ENCODE results near the gene CGB2. TPM values are rescaled to one million over a fixed set of nuclear protein-coding genes. Genes with fewer than 3 reads are reported as not detected.
"Not testable (repeated sequence)": the region's sequence is repeated elsewhere in the genome, so short reads cannot be mapped to it uniquely, and the experiment has no call there.

CGB2 gene
- total RNA-seq, result not detected
- polyA plus RNA-seq, result not detected

DNA sequence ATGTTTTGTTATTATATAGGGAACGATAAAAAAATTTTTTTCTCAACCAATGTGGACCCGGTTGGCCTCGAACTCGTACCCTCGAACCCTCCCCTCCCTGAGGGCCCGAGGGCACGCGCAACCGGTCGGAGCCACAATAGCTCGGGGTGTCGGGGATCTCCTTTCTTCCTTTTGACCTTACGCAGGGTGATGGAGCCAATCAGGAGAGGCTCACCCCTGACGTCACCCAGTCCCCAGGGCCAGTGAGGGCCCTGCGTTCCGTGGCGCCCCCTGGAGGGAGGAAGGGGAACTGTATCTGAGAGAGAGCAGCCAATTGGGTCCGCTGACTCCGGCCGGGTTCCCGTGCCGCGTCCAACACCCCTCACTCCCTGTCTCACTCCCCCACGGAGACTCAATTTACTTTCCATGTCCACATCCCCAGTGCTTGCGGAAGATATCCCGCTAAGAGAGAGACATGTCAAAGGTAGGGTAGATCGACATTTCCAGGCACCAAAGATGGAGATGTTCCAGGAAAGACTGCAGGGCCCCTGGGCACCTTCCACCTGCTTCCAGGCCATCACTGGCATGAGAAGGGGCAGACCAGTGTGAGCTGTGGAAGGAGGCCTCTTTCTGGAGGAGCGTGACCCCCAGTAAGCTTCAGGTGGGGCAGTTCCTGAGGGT is at the start of gene CGB2:
CGB2 (plus strand) TSS at position 249 of the 660 bp plus-strand sequence; CDS start at position 455, 206 bp downstream.
- WGBS, result 32% methylated on average over 28 of the region's 28 CpGs

DNA sequence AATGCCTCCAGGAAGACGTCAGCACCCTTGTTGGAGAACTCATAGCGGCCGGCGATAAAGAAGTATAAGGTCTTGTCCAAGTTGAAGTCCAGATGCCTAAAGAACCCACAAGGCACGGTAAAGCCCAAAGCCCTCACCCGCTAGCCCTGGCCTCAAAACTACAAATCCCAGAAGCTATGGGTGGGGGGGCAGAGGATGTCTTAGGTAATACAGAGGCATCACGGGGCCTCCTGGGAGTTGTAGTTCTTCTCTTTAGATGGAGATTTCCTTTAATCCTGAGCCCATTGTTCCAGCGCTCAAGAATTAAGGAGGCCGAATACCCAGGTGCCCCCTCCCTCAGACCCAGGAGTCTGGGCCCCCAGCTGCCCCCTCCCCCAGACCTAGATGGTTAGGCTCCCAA is 49.4 kb upstream of the CGB2 start:
- no peaks in the 10 kb centered on the region for H3K36me3 ChIP-seq (ENCODE audit: insufficient read depth)
- no peak overlapping the region for H3K4me3 ChIP-seq (ENCODE audit: low read depth, low read length)
- no peak for DNase-seq (ENCODE audit: extremely low spot score)
- 94% methylated on average over 9 of the region's 9 CpGs for WGBS
- H3K27ac ChIP-seq (ENCODE audit: low read depth), result no peak overlapping the region
- no peaks in the 10 kb centered on the region for H3K4me1 ChIP-seq (ENCODE audit: insufficient read depth)

More for the DNA sequence above, at the start of gene CGB2:
- DNase-seq (ENCODE audit: extremely low spot score); H3K4me1 ChIP-seq (ENCODE audit: insufficient read depth); H3K36me3 ChIP-seq (ENCODE audit: insufficient read depth); H3K4me3 ChIP-seq (ENCODE audit: low read depth, low read length); H3K27ac ChIP-seq (ENCODE audit: low read depth): not testable (repeated sequence)

DNA sequence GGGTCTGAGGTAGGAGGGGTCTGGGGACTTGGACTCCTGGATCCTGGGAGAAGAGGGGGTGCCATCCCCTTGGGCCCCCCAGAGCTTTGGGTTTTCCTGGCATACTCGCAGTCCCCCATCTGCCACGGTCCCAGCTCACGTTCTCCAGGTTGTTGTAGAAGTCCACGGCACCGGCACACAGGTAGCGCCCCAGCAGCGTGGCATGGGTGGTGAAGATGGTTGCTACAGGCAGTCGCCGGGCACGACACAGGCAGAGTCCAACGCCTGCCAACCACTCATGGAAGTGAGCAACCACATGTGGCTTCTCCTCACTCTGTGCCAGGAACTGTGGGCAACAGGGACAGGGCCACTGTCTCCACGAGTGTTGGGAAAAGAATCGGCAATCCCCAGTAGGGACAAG is 46.0 kb upstream of the CGB2 start:
- no peak for DNase-seq (ENCODE audit: extremely low spot score)
- H3K4me3 ChIP-seq (ENCODE audit: low read depth, low read length), result no peak overlapping the region
- H3K27ac ChIP-seq (ENCODE audit: low read depth), result no peak overlapping the region
- no peaks in the 10 kb centered on the region for H3K36me3 ChIP-seq (ENCODE audit: insufficient read depth)
- 94% methylated on average over 13 of the region's 13 CpGs for WGBS
- no peaks in the 10 kb centered on the region for H3K4me1 ChIP-seq (ENCODE audit: insufficient read depth)

DNA sequence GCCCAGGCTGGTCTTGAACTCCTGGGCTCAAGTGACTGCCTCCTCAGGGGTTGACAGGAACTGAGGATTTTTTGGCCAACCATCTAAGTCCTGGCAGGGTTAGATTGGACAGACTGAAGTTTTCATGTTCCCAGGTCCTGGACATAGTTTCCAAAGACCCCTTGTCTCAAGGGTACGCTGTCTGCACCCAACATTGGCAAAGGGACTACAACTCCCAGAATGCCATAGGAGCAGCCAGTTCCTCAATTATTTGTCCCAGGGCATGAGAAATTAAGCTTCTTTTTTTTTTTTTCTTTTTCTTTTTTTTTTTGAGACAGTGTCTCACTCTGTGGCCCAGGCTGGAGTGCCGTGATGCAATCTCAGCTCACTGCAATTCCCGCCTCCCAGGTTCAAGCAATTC is 45.5 kb upstream of the CGB2 start:
- Histone ChIP-seq H3K4me3 (ENCODE audit: low read depth, low read length) (no peak overlapping the region), H3K36me3 (ENCODE audit: insufficient read depth) (no peaks in the 10 kb centered on the region), H3K27ac (ENCODE audit: low read depth) (no peak overlapping the region), H3K4me1 (ENCODE audit: insufficient read depth) (no peaks in the 10 kb centered on the region)
- 90% methylated on average over 3 of the region's 3 CpGs for WGBS
- no peak for DNase-seq (ENCODE audit: extremely low spot score)

DNA sequence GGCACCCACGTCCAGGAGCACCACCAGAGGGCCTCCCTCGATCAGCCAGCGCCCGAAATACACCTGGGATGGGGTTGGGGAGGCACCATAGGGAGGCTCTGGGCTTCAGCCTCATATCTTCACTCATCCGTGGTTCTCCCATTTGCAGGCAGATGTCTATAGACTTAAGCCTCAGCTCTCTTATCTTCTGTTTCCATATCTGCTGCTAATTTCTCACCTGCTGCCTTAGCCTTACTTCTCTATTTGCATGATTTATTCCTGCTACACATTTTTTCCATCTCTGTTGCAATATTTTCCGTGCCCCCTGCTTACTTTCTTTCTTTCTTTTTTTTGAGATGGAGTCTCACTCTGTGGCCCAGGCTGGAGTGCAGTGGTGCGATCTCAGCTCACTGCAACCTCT is 44.4 kb upstream of the CGB2 start:
- H3K4me3 ChIP-seq (ENCODE audit: low read depth, low read length), result no peak overlapping the region
- no peak for DNase-seq (ENCODE audit: extremely low spot score)
- 88% methylated on average over 7 of the region's 7 CpGs for WGBS
- H3K36me3 ChIP-seq (ENCODE audit: insufficient read depth), result no peaks in the 10 kb centered on the region
- no peak overlapping the region for H3K27ac ChIP-seq (ENCODE audit: low read depth)
- H3K4me1 ChIP-seq (ENCODE audit: insufficient read depth), result peaks cover 3% of the 10 kb centered on the region

DNA sequence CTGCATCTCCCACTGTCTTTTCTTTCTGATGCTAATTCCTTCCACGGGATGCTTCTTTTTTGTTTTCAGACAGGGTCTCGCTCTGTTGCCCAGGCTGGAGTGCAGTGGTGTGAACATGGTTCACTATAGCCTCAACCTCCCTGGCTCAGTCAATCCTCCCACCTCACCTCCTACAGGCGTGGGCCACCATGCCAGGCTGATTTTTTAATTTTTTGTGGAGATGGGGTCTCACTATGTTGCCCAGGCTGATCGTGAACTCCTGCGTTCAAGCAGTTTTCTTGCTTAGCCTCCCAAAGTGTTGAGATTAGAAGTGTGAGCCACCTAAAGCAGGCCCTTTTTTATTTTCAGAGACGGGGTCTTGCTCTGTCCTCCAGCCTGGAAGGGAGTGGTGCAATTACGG is 43.4 kb upstream of the CGB2 start:
- no peak overlapping the region for H3K4me3 ChIP-seq (ENCODE audit: low read depth, low read length)
- DNase-seq (ENCODE audit: extremely low spot score), result no peak
- H3K4me1 ChIP-seq (ENCODE audit: insufficient read depth), result peaks cover 3% of the 10 kb centered on the region
- WGBS, result 89% methylated on average over 7 of the region's 7 CpGs
- no peaks in the 10 kb centered on the region for H3K36me3 ChIP-seq (ENCODE audit: insufficient read depth)
- H3K27ac ChIP-seq (ENCODE audit: low read depth), result no peak overlapping the region

DNA sequence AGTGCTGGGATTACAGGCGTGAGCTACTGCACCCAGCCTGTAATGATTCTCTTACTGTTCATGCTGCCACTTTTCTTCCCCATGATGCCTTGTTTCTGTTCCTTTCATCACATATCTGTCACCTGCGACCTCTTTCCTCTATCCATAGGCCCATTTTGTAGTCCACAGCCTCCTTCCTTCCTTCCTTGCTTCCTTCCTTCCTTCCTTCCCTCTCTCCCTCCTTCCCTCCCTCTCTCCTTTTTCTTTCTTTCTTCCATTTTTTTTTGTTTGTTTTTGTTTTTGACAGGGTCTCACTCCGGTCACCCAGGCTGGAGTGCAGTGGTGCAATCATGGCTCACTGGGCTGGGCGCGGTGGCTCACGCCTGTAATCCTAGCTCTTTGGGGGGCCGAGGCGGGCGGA is 42.8 kb upstream of the CGB2 start:
- Histone ChIP-seq H3K4me3 (ENCODE audit: low read depth, low read length) (no peak overlapping the region), H3K4me1 (ENCODE audit: insufficient read depth) (peaks cover 3% of the 10 kb centered on the region), H3K36me3 (ENCODE audit: insufficient read depth) (no peaks in the 10 kb centered on the region), H3K27ac (ENCODE audit: low read depth) (no peak overlapping the region)
- 93% methylated on average over 9 of the region's 9 CpGs for WGBS
- no peak for DNase-seq (ENCODE audit: extremely low spot score)

DNA sequence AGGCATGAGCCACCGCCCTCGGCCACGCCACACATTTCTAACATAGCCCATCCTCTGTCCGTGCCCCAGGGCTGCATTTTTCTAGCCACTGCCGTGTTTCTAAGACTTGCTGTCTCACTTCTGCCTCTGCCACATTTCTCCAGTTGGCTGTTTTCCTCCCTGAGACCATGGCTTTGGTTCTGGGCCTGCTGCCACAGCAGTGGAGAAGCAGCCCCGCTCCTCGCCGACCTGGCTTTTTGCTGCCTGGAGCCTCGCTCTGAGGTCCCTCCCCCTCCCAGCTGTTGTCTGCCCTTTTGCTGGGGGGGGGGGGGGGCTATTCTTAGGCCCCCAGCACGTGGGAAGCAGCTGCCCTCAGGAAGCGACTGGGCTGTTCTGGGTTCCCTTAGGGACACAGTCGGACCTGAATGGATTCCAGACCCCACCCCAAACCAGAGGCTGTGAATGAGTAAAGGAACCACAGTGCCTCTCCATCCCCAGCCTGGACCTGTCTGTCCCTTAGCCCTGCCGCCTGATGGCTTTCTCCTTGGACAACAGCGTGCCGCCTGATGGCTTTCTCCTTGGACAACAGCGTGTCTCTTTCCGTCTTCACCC is 41.9 kb upstream of the CGB2 start:
- 76% methylated on average over 17 of the region's 17 CpGs for WGBS
- Histone ChIP-seq H3K27ac (ENCODE audit: low read depth) (no peak overlapping the region), H3K36me3 (ENCODE audit: insufficient read depth) (no peaks in the 10 kb centered on the region), H3K4me3 (ENCODE audit: low read depth, low read length) (no peak overlapping the region), H3K4me1 (ENCODE audit: insufficient read depth) (peaks cover 3% of the 10 kb centered on the region)
- no peak for DNase-seq (ENCODE audit: extremely low spot score)

DNA sequence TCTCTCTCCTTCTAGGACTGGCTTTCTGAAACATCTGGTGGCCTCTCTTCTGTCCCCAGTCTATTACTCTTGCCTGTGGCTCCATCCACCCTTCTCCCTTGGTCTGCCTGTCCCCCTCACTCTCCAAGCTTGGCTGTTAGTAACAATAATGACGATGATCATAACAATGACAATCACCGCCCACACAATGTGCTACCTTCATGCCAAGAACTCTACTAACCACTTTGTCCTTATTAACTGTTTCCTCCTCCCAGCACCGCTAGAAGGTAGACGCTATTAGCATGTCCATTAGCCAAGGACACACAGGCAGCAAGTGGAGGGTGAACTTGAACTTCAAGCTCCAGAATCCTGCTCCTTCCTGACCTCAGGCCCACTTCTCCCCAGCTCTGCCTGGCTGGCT is 41.3 kb upstream of the CGB2 start:
- peaks cover 3% of the 10 kb centered on the region for H3K4me1 ChIP-seq (ENCODE audit: insufficient read depth)
- WGBS, result 77% methylated on average over 4 of the region's 4 CpGs
- H3K36me3 ChIP-seq (ENCODE audit: insufficient read depth), result no peaks in the 10 kb centered on the region
- no peak for DNase-seq (ENCODE audit: extremely low spot score)
- no peak overlapping the region for H3K4me3 ChIP-seq (ENCODE audit: low read depth, low read length)
- H3K27ac ChIP-seq (ENCODE audit: low read depth), result no peak overlapping the region

DNA sequence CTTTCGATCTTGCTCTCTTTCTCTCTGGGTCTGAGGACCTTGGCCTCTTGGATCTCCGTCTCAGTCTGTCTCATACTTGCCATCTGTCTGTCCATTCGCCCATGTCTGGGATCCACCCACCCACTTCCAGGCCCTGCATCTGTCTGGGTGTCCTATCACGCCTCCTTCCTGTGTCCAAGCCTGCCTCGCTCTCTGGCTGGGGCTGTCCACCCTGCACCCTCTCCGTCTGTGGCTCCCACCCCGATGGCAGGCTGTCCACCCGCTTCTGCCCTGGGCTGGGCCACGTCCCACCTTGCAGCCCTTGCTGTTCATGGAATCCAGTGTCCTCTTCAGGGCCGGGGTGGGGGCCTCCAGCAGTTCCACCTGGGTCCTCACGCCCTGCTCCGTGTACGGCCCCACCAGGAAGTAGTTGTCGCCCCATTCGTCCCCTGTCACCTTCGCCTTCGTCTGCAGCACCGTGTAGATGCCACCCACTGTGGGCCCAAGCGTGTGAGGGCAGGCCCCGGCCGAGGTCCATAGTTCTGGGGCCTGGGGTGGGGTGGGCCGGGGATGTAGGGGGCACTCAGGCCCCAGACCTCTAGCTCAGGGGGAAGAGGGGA is 40.6 kb upstream of the CGB2 start:
- no peaks in the 10 kb centered on the region for H3K36me3 ChIP-seq (ENCODE audit: insufficient read depth)
- H3K4me1 ChIP-seq (ENCODE audit: insufficient read depth), result peaks cover 3% of the 10 kb centered on the region
- DNase-seq (ENCODE audit: extremely low spot score), result no peak
- 84% methylated on average over 22 of the region's 22 CpGs for WGBS
- no peak overlapping the region for H3K4me3 ChIP-seq (ENCODE audit: low read depth, low read length)
- H3K27ac ChIP-seq (ENCODE audit: low read depth), result no peak overlapping the region

DNA sequence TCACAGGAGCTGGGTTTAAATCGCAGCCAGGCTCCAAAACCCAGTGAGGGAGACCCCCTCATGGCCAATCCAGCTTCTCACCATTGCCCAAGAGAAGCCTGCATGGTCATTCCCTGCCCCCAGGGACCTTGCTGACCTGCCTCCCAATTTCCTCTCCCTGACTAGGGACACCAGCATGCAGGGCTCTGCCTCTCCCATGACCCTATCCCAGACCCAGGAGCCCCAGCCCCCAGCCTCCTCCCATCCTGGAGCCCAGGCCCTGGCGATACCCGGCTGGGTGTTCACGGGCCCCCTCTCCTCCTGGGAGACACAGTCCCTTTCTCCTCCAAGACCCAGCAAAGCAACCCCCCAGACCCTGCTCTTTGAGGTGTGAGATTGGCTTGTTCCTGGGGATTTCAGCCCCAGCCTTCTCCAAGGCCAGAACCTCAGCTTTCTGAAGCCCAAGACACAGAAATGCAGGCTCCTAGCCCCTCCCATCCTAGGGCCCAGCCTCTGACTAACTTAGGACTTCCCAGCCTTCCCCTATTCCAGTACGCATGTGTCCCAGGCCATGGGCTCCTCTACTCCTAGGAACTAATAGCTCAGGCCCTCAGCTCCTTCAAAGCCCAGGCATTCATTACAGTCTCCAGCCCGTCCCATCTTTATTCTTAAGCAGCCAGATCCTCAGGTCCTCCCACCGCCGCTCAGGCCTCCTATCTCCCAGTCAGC is 39.7 kb upstream of the CGB2 start:
- H3K4me1 ChIP-seq (ENCODE audit: insufficient read depth), result peaks cover 3% of the 10 kb centered on the region
- H3K36me3 ChIP-seq (ENCODE audit: insufficient read depth), result no peaks in the 10 kb centered on the region
- no peak for DNase-seq (ENCODE audit: extremely low spot score)
- H3K27ac ChIP-seq (ENCODE audit: low read depth), result peak overlapping the region; percentile 86
- WGBS, result 13% methylated on average over 8 of the region's 8 CpGs
- peak overlapping the region; percentile 58 for H3K4me3 ChIP-seq (ENCODE audit: low read depth, low read length)

DNA sequence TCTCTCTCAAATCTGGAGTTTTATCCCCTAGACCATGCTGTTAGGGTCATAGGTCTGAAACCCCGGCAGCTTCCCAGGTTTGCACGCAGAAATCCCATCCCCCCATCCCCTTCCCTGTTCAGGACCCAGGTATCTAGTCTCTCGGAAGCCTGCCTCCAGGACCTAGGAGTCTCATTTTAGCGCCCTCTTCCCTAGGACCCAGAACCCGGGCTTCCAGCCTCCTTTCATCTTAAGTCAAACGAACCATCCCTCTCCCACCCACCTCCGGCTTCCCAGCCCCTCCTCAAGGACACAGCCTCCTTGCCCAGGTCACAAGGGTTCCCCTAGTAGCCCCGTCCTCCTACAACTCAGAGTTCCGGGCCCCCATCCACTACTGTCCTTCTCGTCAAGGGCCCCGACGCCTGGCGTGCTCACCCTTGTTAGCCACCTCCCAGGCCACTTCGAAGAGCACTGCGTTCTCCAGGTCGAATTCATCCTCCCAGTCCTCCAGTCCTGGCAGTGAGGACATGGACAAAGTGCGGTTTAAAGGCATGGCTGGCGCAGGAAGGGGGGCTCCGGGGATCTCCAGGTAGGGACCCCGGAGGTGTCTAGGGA is 39.0 kb upstream of the CGB2 start:
- under 1% methylated on average over 20 of the region's 20 CpGs for WGBS
- DNase-seq (ENCODE audit: extremely low spot score), result no peak
- Histone ChIP-seq H3K36me3 (ENCODE audit: insufficient read depth) (no peaks in the 10 kb centered on the region), H3K27ac (ENCODE audit: low read depth) (peak overlapping the region; percentile 86), H3K4me1 (ENCODE audit: insufficient read depth) (peaks cover 3% of the 10 kb centered on the region), H3K4me3 (ENCODE audit: low read depth, low read length) (peak overlapping the region; percentile 58)

DNA sequence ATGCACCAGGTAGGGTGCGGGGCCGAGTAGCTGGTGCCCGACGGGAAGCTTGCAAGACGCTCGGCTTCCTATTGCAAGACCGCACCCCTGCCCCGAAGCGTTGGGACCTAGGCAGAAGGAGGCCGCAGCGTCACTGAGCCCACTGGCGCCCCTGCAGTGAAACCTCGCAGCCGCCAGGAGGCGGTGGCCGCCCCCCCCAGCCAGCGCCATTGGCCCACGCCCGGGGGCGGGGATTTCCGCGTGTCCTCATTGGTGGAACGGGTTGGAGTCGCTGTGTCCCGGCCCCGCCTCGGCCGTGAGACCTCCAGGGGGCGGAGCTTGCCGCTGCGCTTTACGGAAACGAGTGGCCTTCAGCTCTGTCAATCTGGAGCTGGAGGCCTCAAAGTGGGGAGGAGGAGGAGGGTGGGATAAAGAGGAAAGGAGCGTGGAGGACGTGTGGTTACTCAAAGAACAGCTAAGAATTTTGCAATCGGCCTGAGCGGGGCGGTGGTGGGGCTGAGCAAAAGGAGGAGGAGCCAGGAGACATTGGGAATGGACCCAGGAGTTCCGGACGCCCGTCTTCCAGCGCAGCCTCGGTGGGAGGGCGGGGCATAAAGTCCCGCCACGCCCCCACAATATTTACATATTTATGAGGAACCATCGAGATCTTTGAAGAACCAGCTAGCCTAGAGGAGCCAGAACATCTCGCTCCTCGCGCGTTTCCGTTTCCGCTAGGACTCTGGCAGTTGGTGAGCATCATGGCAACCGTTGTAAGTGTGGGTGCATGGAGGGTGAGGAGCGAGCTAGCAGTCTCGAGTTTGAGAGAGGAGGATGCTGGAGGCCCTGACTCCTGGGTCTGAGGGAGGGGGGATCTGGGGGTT is 38.3 kb upstream of the CGB2 start, which contains the start of the genes GYS1 and RUVBL2:
GYS1 (minus strand) TSS at position 135 of the 860 bp plus-strand sequence. CDS start 197 bp downstream, outside the sequence.
RUVBL2 (plus strand) TSS at position 713 of the 860 bp plus-strand sequence; CDS start at position 738, 25 bp downstream.
- H3K4me1 ChIP-seq (ENCODE audit: insufficient read depth), result peaks cover 3% of the 10 kb centered on the region
- H3K4me3 ChIP-seq (ENCODE audit: low read depth, low read length), result peak within 1 kb of the TSS; percentile 58
- under 1% methylated on average over 56 of the region's 56 CpGs for WGBS
- H3K27ac ChIP-seq (ENCODE audit: low read depth), result peak within 1 kb of the TSS; percentile 86
- peak; percentile 99 for DNase-seq (ENCODE audit: extremely low spot score)
- no peaks in the 10 kb centered on the region for H3K36me3 ChIP-seq (ENCODE audit: insufficient read depth)

Data from urinary bladder (tissue), 4 donors.